Testis (tissue), 2 donors: ENCODE measurements around the gene DOCK6.
A peak's percentile ranks its signal among the peaks of the same experiment; 100 is the strongest.

Experiments used
- CTCF ChIP-seq, 3 experiments: fragments of 450-650 bp in 2 of 3; fragments of 200-600 bp in 1 of 3; sonication (generic) in 1 of 3; IDR thresholded peaks; one replicate each; pipeline ENCODE4 v1.5.1; 2016 to 2019; ENCODE audit warnings: antibody characterized with exemption in 3 of 3, mild to moderate bottlenecking in 2 of 3, moderate library complexity in 1 of 3
- POLR2A ChIP-seq: fragments of 450-650 bp; IDR thresholded peaks from one replicate; pipeline ENCODE4 v1.6.1; 2017; ENCODE audit warnings: antibody characterized with exemption, mild to moderate bottlenecking, moderate library complexity

- TF ChIP-seq POLR2A (peak; percentile 55), CTCF (IDR thresholded peaks at IDR 0.05) (no peak)
These were observed 64.8 kb downstream of the DOCK6 start, which contains the start of gene KANK2 for GRCh38 chr19:11197291-11198174.
